ENCODE results near the gene PLIN1.

- TF ChIP-seq CTCF (IDR thresholded peaks at IDR 0.05; ENCODE audit: extremely low read depth in 1 of 2, insufficient read depth in 1 of 2, low read depth in 1 of 2, low read length in 2 of 2) (no peak), POLR2AphosphoS5 (IDR thresholded peaks at IDR 0.05; ENCODE audit: insufficient read depth, low read depth, low read length) (no peak), EZH2 (IDR thresholded peaks at IDR 0.05; ENCODE audit: borderline replicate concordance, low read depth, low read length, severe bottlenecking) (no peak), POLR2A (IDR thresholded peaks at IDR 0.05; ENCODE audit: low read depth, low read length) (no peak), MAX (IDR thresholded peaks at IDR 0.05; ENCODE audit: insufficient read depth, insufficient read length) (no peak)
Observed at GRCh38 chr15:89657686-89658200, 21.4 kb downstream of the PLIN1 start.

Data from endothelial cell of umbilical vein (primary cell).